SK-MEL-5 (cell line): Measurements from ENCODE around the gene OR51S1. TPM values are rescaled to one million over a fixed set of nuclear protein-coding genes. Genes with fewer than 3 reads are reported as not detected.
"Not testable (repeated sequence)": the region's sequence is repeated elsewhere in the genome, so short reads cannot be mapped to it uniquely, and the experiment has no call there.

Experiments
- DNase-seq: peaks from one replicate; pipeline ENCODE4 v3.0.0-alpha.2; 2016; ENCODE audit warnings: low read depth, low spot score
- in situ Hi-C: cut with HindIII; loops from 2 replicates; pipeline ENCODE4 v1.10.0; 2016; ENCODE audit warnings: low sequenced_read_pairs, high pct_unique_total_duplicates, low pct_unique_long_range_greater_than_20kb
- total RNA-seq: library from RNA; depleted of rRNA; stranded (reverse); fragments of >200 nt; shearing (Covaris generic); gene quantifications from 2 replicates; pipeline ENCODE4 v1.2.3, GENCODE V29; 2014; rRNA removed

Gene OR51S1
- total RNA-seq, 1 experiment from 2014 or later, result not detected

DNA sequence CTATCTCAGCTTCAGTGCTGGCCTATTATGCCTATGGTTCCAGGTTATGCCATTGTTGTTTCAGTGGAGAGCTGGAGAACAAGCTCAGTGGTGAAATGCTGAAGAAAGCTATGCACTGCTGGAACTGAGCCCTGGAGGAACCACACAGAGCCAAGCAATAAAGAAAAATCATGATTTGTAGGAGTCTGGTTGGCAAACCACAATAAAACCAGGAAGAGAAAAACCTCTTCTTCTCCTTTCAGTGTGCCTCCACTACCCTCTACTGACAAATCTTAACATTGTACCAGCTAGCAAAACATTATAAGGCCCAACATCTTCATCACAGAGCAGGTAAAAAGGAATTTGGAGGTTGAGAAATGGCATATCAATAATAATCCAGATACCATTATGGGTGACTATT is 22.6 kb downstream of the OR51S1 start:
- DNase-seq, result peak; percentile 33
- in situ Hi-C loops, result no loop called here

DNA sequence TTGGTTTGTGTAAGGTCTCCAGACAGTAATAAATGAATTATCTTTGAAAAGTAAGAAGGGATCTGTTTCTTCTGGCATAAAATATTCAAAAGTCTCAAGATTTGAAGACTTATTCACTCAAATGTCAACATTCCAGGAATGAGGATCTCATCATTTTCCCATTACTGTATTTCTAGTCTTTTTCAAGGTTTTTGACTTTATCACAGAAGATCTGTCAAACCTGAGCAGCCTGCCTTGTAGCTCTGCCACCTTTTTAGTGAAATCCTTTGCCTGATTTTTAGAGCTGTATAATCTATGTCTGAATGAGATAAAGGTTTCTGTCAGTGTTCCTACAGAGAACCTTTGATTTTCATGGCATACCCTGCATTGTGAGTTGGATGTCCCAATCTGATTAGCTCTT is 23.9 kb downstream of the OR51S1 start:
- DNase-seq, result no peak
- in situ Hi-C loops, result no loop called here

DNA sequence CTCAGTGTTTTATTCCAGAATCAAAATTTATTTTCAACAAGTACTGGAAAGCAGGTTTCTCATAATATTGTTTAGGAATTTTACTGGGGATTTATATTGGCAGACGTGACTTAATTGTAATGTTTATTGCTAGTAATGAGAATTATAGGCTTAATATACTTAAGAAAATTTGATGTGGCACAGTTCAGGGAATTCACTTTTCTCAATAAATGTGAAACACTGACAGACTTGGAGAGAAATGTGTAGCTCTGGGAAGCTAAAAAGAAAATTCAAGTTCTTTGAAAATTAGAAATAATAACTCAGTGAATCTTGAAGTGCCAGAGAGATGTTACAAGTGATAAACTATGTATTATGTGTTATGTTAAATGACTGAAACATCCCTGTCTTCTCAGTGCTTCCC is 28.0 kb downstream of the OR51S1 start, which contains the start of gene OR51F2:
Gene OR51F2 (plus strand): TSS at position 301 of the 400 bp plus-strand sequence. CDS start 101 bp downstream, outside the sequence.
- in situ Hi-C loops, result no loop called here
- no peak for DNase-seq

DNA sequence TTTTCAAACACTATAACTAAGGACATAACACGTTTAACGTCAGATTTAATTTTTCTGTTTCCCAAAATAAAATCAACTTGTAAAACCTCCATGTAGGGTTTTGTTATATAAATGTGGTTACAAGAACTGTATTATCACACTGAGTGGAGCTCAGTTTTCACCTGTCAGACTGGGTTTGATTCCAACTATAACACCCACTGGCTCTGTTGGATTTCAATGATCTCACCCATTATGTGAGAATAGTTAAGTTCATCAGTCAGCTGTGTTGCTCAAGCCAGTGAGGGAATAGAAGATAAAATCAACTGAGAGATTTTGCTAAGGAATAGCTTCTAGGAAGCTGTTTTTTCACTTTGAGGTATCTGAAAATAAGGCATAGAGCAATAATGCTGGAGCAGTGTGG is 39.8 kb downstream of the OR51S1 start:
- in situ Hi-C loops, result no loop called here
- DNase-seq, result no peak

DNA sequence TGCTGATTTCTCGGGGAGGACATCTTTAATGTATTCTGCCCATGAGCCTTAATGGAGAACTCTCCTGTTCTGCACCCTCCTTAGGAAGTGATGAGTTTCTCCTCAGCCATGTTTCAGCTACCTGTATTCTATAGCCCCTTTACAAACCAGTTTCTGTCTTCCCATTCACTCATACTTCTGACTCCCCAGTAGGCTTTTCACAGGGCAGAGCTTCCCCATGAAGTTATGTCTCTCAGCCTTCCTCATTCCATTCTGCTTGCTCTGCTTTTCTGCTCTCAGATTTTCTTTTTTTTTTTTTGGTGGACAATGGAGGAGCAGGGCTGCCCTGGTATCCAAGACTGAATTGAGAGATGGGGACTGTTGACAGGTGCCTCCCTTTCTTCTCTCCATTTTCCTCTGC is 40.5 kb downstream of the OR51S1 start:
- DNase-seq, result no peak
- in situ Hi-C loops, result no loop called here

DNA sequence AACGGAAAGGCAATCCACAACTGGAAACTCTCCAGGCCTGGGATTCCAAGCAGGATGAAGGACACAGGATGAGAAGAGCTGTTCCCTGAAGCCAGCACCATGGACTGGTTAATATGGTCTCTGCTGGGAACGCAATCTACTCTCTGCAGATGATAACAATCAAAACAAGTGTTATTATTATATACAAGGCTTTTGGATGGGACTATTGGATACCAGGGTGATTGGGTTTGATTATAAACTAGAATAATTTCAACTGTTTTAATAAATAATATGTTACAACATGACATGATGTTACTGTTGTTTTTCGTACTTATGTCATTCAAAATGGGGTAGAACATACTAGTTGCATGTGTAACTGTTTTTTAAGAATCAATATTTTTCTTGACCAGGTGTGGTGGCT is 44.7 kb downstream of the OR51S1 start, which contains the start of gene OR52R1:
Gene OR52R1 (minus strand): TSS at position 101 of the 400 bp plus-strand sequence. CDS start 0 bp downstream, at position 101.
- no peak for DNase-seq
- in situ Hi-C loops, result no loop called here

DNA sequence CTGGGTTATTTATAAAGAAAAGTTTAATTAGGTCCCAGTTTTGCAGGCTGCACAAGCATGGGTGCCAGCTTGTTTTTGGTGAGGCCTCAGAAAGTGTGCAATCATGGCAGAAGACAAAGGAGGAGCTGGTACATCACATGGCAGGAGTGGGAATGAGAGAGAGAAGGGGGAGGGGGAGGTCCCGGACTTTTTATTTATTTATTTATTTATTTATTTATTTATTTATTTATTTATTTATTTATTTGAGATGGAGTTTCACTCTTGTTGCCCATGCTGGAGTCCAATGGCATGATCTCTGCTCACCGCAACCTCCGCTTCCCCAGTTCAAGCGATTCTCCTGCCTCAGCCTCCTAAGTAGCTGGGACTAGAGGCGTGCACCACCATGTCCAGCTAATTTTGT is 47.7 kb downstream of the OR51S1 start:
- in situ Hi-C loops, DNase-seq: not testable (repeated sequence)

DNA sequence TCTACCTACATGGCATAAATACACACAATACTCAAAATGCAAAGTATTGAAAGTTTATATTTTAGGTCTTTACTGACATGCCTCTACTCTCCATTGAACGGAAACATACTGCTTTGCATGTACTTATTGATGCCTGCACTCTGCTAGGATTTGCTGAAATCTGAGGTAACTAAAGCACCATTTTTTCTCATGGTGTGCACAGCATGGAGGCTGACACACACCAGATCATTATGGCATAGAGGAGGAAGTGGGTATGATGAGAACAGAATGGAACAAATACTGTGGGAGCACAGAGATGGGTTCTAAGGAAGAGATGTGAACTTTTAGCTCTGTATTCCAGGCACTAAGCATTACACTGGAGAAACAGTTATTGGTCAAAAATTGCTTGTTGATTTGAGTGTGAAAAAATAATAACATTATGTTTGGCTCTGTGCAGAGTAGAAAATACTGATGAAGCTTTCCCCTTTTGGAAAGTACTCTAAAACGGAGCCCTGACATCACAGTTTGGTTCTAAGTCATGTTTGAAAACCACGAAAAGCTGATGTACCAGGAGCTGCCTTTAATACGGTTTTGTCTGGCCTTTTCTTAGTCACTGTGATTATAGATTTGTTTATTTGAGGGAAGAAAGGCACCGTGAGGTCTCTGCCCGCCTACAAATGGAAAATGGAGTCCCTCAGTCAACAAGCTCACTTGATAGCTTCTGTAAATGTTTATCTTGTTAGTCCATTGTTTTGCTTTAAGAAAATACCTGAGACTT is 50.4 kb downstream of the OR51S1 start:
- no peak for DNase-seq
- in situ Hi-C loops, result no loop called here

Other genes starting within 250 kb of the OR51S1 start
- 8.8 and 12.2 TPM in 2 replicates for gene TRIM68, start 241.0 kb downstream of the OR51S1 start, total RNA-seq
- not detected in 2 replicates for gene OR51D1, start 211.7 kb downstream of the OR51S1 start, total RNA-seq
- gene OR51E1, start 205.2 kb downstream of the OR51S1 start, total RNA-seq, result not detected in 2 replicates
- not detected in 2 replicates for gene OR51E2, start 151.4 kb downstream of the OR51S1 start, total RNA-seq
- not detected in 2 replicates for gene MMP26, start 144.4 kb downstream of the OR51S1 start, total RNA-seq
- not detected in 2 replicates for gene OR51F1, start 79.3 kb downstream of the OR51S1 start, total RNA-seq
- gene OR52R1, start 44.8 kb downstream of the OR51S1 start, total RNA-seq, result not detected in 2 replicates
- not detected in 2 replicates for gene OR51F2, start 27.9 kb downstream of the OR51S1 start, total RNA-seq
- gene OR51T1, start 32.7 kb upstream of the OR51S1 start, total RNA-seq, result not detected in 2 replicates
- gene OR51A7, start 54.6 kb upstream of the OR51S1 start, total RNA-seq, result not detected in 2 replicates
- not detected in 2 replicates for gene OR51G2, start 70.1 kb upstream of the OR51S1 start, total RNA-seq
- gene OR51G1, start 75.1 kb upstream of the OR51S1 start, total RNA-seq, result not detected in 2 replicates
- not detected in 2 replicates for gene OR51A4, start 98.4 kb upstream of the OR51S1 start, total RNA-seq
- not detected in 2 replicates for gene OR51A2, start 106.5 kb upstream of the OR51S1 start, total RNA-seq
- not detected in 2 replicates for gene OR51L1, start 145.6 kb upstream of the OR51S1 start, total RNA-seq
- gene OR52J3, start 197.3 kb upstream of the OR51S1 start, total RNA-seq, result not detected in 2 replicates
- gene OR52E2, start 210.4 kb upstream of the OR51S1 start, total RNA-seq, result not detected in 2 replicates
- not detected in 2 replicates for gene OR52E1, start 220.4 kb upstream of the OR51S1 start, total RNA-seq